SK-N-SH (cell line): ENCODE data around the gene TRAM2. TPM values are rescaled to one million over a fixed set of nuclear protein-coding genes. Genes with fewer than 3 reads are reported as not detected.

ENCODE experiments used
- CTCF ChIA-PET: fragments of 300-600, 350-600 bp; formaldehyde crosslinking; extraction: SDS; loops from one replicate; lab custom pipeline; 2021; lab: Yijun Ruan, JAX
- POLR2A ChIA-PET: fragments of 350-600 bp; sonication (Branson Sonifier 250); formaldehyde crosslinking; extraction: SDS; loops from one replicate; lab custom pipeline; 2020; ENCODE audit warnings: antibody characterized with exemption, inconsistent platforms; lab: Yijun Ruan, JAX
- DNase-seq: peaks from one replicate; pipeline ENCODE4 v3.0.0; 2012
- H2AFZ ChIP-seq: fragments of 200-600 bp; sonication (generic); 2 replicates; pipeline ENCODE4 v1.8.1; 2016; ENCODE audit warnings: antibody characterized with exemption, mild to moderate bottlenecking, low read depth
- H3F3A ChIP-seq: fragments of 200-600 bp; sonication (generic); replicated peaks from 2 replicates; pipeline ENCODE3; 2016; ENCODE audit warnings: antibody characterized with exemption, mild to moderate bottlenecking; ENCODE audit not compliant: insufficient read depth
- H3K27ac ChIP-seq, 2 experiments: fragments of 200-500 bp in 1 of 2; fragments of 200-600 bp in 1 of 2; sonication (Bioruptor generic) in 1 of 2; sonication (generic), shearing (Covaris generic) in 1 of 2; 2 replicates each; pipeline versions ENCODE4 v1.5.1 to v1.6.1; 2014 to 2016; ENCODE audit warnings: low read depth in 2 of 2, inconsistent platforms in 1 of 2, low read length in 1 of 2, mild to moderate bottlenecking in 1 of 2, mixed read lengths in 1 of 2
- H3K27me3 ChIP-seq: fragments of 200-600 bp; sonication (generic), shearing (Covaris generic); 2 replicates; pipeline ENCODE4 v1.6.1; 2016; ENCODE audit warnings: mixed run types; ENCODE audit not compliant: insufficient read depth
- H3K36me3 ChIP-seq, 2 experiments: fragments of 200-500 bp in 1 of 2; fragments of 200-600 bp in 1 of 2; sonication (Bioruptor generic) in 1 of 2; sonication (generic) in 1 of 2; replicated peaks in 1 of 2; 2 replicates each; pipeline versions ENCODE3 to v1.5.1; 2014 to 2016; ENCODE audit warnings: low read length in 1 of 2, mild to moderate bottlenecking in 1 of 2; ENCODE audit not compliant: insufficient read depth in 2 of 2, control insufficient read depth in 1 of 2
- H3K4me1 ChIP-seq, 2 experiments: fragments of 200-500 bp in 1 of 2; fragments of 200-600 bp in 1 of 2; sonication (Bioruptor generic) in 1 of 2; sonication (generic), shearing (Covaris generic) in 1 of 2; 2 replicates each; pipeline versions ENCODE4 v1.5.1 to v1.6.1; 2014 to 2016; ENCODE audit warnings: low read depth in 1 of 2, low read length in 1 of 2, mixed run types in 1 of 2; ENCODE audit not compliant: insufficient read depth in 2 of 2, control insufficient read depth in 1 of 2
- H3K4me2 ChIP-seq: fragments of 200-600 bp; sonication (generic), shearing (Covaris generic); 2 replicates; pipeline ENCODE4 v1.6.1; 2017; ENCODE audit warnings: mixed run types
- H3K4me3 ChIP-seq, 2 experiments: fragments of 200-500 bp in 1 of 2; fragments of 200-600 bp in 1 of 2; sonication (Bioruptor generic) in 1 of 2; sonication (generic), shearing (Covaris generic) in 1 of 2; 2 replicates each; pipeline versions ENCODE4 v1.5.1 to v1.8.1; 2014 to 2016; ENCODE audit warnings: low read depth in 2 of 2, inconsistent platforms in 1 of 2, low read length in 1 of 2, mild to moderate bottlenecking in 1 of 2, mixed read lengths in 1 of 2, moderate library complexity in 1 of 2
- H3K79me2 ChIP-seq: fragments of 200-600 bp; sonication (generic); 2 replicates; pipeline ENCODE4 v1.8.1; 2017; ENCODE audit warnings: mild to moderate bottlenecking; ENCODE audit not compliant: insufficient read depth
- H3K9ac ChIP-seq: fragments of 200-600 bp; sonication (generic); 2 replicates; pipeline ENCODE4 v1.6.1; 2017; ENCODE audit warnings: mixed run types
- H3K9me2 ChIP-seq: fragments of 200-600 bp; sonication (generic); 2 replicates; pipeline ENCODE4 v1.6.1; 2017; ENCODE audit warnings: mixed run types
- H3K9me3 ChIP-seq: fragments of 200-600 bp; sonication (generic); 2 replicates; pipeline ENCODE4 v1.6.1; 2017; ENCODE audit warnings: mixed run types, mild to moderate bottlenecking, moderate library complexity
- H4K20me1 ChIP-seq: fragments of 200-600 bp; sonication (generic); 2 replicates; pipeline ENCODE4 v1.6.1; 2017; ENCODE audit warnings: mild to moderate bottlenecking, mixed run types; ENCODE audit not compliant: insufficient read depth
- CHD2 ChIP-seq: fragments of 150-350 bp; IDR thresholded peaks from 2 replicates; pipeline ENCODE4 v1.6.1; 2018; ENCODE audit warnings: low read length; ENCODE audit not compliant: partially characterized antibody
- EP300 ChIP-seq, 2 experiments: IDR thresholded peaks; 2 replicates each; pipeline versions ENCODE4 v1.4.0 to v1.6.1; 2012; ENCODE audit warnings: borderline replicate concordance in 1 of 2, low read depth in 1 of 2, low read length in 1 of 2
- FOXJ3 ChIP-seq: sonication (generic); formaldehyde crosslinking; IDR thresholded peaks from 2 replicates; pipeline ENCODE4 v1.5.1; 2020; ENCODE audit warnings: mild to moderate bottlenecking, missing genetic modification reagents
- GATA2 ChIP-seq: sonication (generic); formaldehyde crosslinking; IDR thresholded peaks from 2 replicates; pipeline ENCODE4 v1.5.0; 2020; ENCODE audit warnings: mild to moderate bottlenecking, missing genetic modification reagents
- JUND ChIP-seq: IDR thresholded peaks from 2 replicates; pipeline ENCODE4 v1.4.0; 2012
- MEF2A ChIP-seq: IDR thresholded peaks from 2 replicates; pipeline ENCODE4 v1.4.0; 2012; ENCODE audit warnings: low read depth, borderline replicate concordance
- MXI1 ChIP-seq: IDR thresholded peaks from 2 replicates; pipeline ENCODE4 v1.6.1; 2012; ENCODE audit warnings: mild to moderate bottlenecking, low read depth, low read length, improper control_type of control experiment
- NRF1 ChIP-seq: IDR thresholded peaks from 2 replicates; pipeline ENCODE4 v1.6.1; 2012; ENCODE audit warnings: low read depth, mild to moderate bottlenecking, low read length
- POLR2AphosphoS5 ChIP-seq: IDR thresholded peaks from 2 replicates; pipeline ENCODE4 v1.6.1; 2012; ENCODE audit warnings: low read depth, low read length
- RAD21 ChIP-seq: IDR thresholded peaks from 2 replicates; pipeline ENCODE4 v1.6.1; 2012; ENCODE audit warnings: mild to moderate bottlenecking, low read length
- RCOR1 ChIP-seq: fragments of 150-350 bp; IDR thresholded peaks from 2 replicates; pipeline ENCODE4 v1.6.1; 2017; ENCODE audit warnings: antibody characterized with exemption, low read length
- REST ChIP-seq: IDR thresholded peaks from 2 replicates; pipeline ENCODE4 v1.6.1; 2012; ENCODE audit warnings: mild to moderate bottlenecking, low read depth, low read length, moderate library complexity
- SIN3A ChIP-seq: IDR thresholded peaks from 2 replicates; pipeline ENCODE4 v1.6.1; 2012; ENCODE audit warnings: low read depth, mild to moderate bottlenecking, low read length, moderate library complexity, borderline replicate concordance
- SMC3 ChIP-seq: IDR thresholded peaks from 2 replicates; pipeline ENCODE4 v1.6.1; 2012; ENCODE audit warnings: low read depth, low read length, improper control_type of control experiment
- TAF1 ChIP-seq: IDR thresholded peaks from 2 replicates; pipeline ENCODE4 v1.6.1; 2012; ENCODE audit warnings: low read depth, mild to moderate bottlenecking, low read length, moderate library complexity, borderline replicate concordance
- TCF12 ChIP-seq: IDR thresholded peaks from 2 replicates; pipeline ENCODE4 v1.4.0; 2012
- USF1 ChIP-seq: IDR thresholded peaks from 2 replicates; pipeline ENCODE4 v1.4.0; 2012; ENCODE audit warnings: low read depth, borderline replicate concordance
- YY1 ChIP-seq: IDR thresholded peaks from 2 replicates; pipeline ENCODE4 v1.4.0; 2012; ENCODE audit warnings: low read depth, mild to moderate bottlenecking
- ZBTB33 ChIP-seq: IDR thresholded peaks from 2 replicates; pipeline ENCODE4 v1.4.0; 2012; ENCODE audit warnings: low read depth, borderline replicate concordance
- WGBS: methylation state at CpG from one replicate; pipeline ENCODE4 v1.1.6; 2017; ENCODE audit warnings: low lambda C conversion rate; 5-methylcytosine and 5-hydroxymethylcytosine counted together
- polyA plus RNA-seq, 3 experiments: library from polyadenylated mRNA; depleted of rRNA; stranded (reverse); fragments of >200 nt; gene quantifications; 2 replicates each; pipeline ENCODE4 v1.2.3, GENCODE V29; 2012
- TF ChIP-seq, protein P1 (sequence below): IDR thresholded peaks from 2 replicates; pipeline ENCODE4; 2012
- TF ChIP-seq, protein P2 (sequence below): IDR thresholded peaks from 2 replicates; pipeline ENCODE4 v1.4.0; 2012; ENCODE audit warnings: low read depth

The TRAM2 gene
- polyA plus RNA-seq, 1 of the 3 experiments (the other 2 are of a cell fraction) = 26.4 TPM

- Histone ChIP-seq H4K20me1 (no peaks in the 10 kb centered on the region), H3K4me3 (no peak overlapping the region), H3K9me2 (no peaks in the 10 kb centered on the region), H3K27ac (peak overlapping the region in 1 of 2 experiments; percentile 98; a peak in 2 of 4 replicates), H3K79me2 (no peaks in the 10 kb centered on the region), H3K36me3 (no peaks in the 10 kb centered on the region), H3K4me2 (no peak overlapping the region), H2AFZ (no peak overlapping the region), H3K9ac (no peak overlapping the region), H3F3A (no peaks in the 10 kb centered on the region), H3K9me3 (0 out of 2 replicates have a peak, but pooled peaks cover 6% of the 10 kb centered on the region), H3K27me3 (no peaks in the 10 kb centered on the region), H3K4me1 (peaks cover 12 to 36% of the 10 kb centered on the region in 2 experiments)
- WGBS = 68% methylated on average over 3 of the region's 3 CpGs
- CTCF ChIA-PET = interaction anchor here (0.6 to 7.2 kb wide), 3 partner anchors 13 to 51 kb away, joined by 3 to 75 read pairs (median 3); no protein-coding TSS in a partner anchor
- POLR2A ChIA-PET = interaction anchor here (1.1 kb wide), 1 partner anchor 42 kb away, joined by 3 read pairs; no protein-coding TSS in a partner anchor
- TF ChIP-seq SMC3 (no peak), YY1 (no peak), POLR2AphosphoS5 (peak; percentile 22; the same call in 1 of the 2 replicates), NRF1 (no peak), MEF2A (no peak), RAD21 (peak; percentile 34), EP300 (IDR thresholded peaks at IDR 0.05; ENCODE audit: borderline replicate concordance in 1 of 2, low read depth in 1 of 2, low read length in 1 of 2) (peak in 1 of 2 experiments; percentile 97; a peak in 2 of 4 replicates), FOXJ3 (CRISPR knock-in tag) (peak; percentile 91), REST (no peak), GATA2 (CRISPR knock-in tag) (peak; percentile 98), SIN3A (no peak), CHD2 (peak; percentile 95), ZBTB33 (no peak), USF1 (no peak), TCF12 (peak; percentile 55), MXI1 (peak; percentile 40; the same call in 1 of the 2 replicates), JUND (no peak), RCOR1 (peak; percentile 91), TAF1 (no peak)
- TF ChIP-seq, protein P1, sequence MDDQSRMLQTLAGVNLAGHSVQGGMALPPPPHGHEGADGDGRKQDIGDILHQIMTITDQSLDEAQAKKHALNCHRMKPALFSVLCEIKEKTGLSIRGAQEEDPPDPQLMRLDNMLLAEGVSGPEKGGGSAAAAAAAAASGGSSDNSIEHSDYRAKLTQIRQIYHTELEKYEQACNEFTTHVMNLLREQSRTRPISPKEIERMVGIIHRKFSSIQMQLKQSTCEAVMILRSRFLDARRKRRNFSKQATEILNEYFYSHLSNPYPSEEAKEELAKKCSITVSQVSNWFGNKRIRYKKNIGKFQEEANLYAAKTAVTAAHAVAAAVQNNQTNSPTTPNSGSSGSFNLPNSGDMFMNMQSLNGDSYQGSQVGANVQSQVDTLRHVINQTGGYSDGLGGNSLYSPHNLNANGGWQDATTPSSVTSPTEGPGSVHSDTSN = no peak
- TF ChIP-seq, protein P2, sequence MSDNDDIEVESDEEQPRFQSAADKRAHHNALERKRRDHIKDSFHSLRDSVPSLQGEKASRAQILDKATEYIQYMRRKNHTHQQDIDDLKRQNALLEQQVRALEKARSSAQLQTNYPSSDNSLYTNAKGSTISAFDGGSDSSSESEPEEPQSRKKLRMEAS = no peak
- DNase-seq = peak; percentile 36
These were observed 33.2 kb upstream of the TRAM2 start for GRCh38 chr6:52610011-52610410.
